HG02642 (cell line): Measurements from ENCODE around the gene BCL2L14.
"Not testable (repeated sequence)": the region's sequence is repeated elsewhere in the genome, so short reads cannot be mapped to it uniquely, and the experiment has no call there.

Source experiments
- ATAC-seq: cut with Tn5 transposase; IDR thresholded peaks from one replicate; pipeline ENCODE4 v1.9.1; 2021; ENCODE audit warnings: mild to moderate bottlenecking; ENCODE audit not compliant: unreplicated experiment, poor library complexity

The BCL2L14 gene

GRCh38 chr12:12098691-12099015 is 27.9 kb downstream of the BCL2L14 start:
- ATAC-seq: no peak

- no peak for ATAC-seq
Observed at GRCh38 chr12:12099102-12099501, 28.4 kb downstream of the BCL2L14 start.

GRCh38 chr12:12107678-12108077 is 36.9 kb downstream of the BCL2L14 start:
- ATAC-seq: no peak

- ATAC-seq: no peak
Observed at GRCh38 chr12:12108441-12109058, 37.8 kb downstream of the BCL2L14 start.

GRCh38 chr12:12110923-12111555 is 40.3 kb downstream of the BCL2L14 start:
- not testable (repeated sequence) for ATAC-seq

- ATAC-seq: no peak
Observed at GRCh38 chr12:12115514-12115913, 44.8 kb downstream of the BCL2L14 start.

- ATAC-seq: no peak
Observed at GRCh38 chr12:12116677-12117076, 45.9 kb downstream of the BCL2L14 start.

GRCh38 chr12:12121061-12121460 is 50.3 kb downstream of the BCL2L14 start:
- no peak for ATAC-seq

- ATAC-seq: no peak
Observed at GRCh38 chr12:12123036-12123604, 52.4 kb downstream of the BCL2L14 start.

- ATAC-seq: no peak
Observed at GRCh38 chr12:12126551-12126950, 55.8 kb downstream of the BCL2L14 start.

- ATAC-seq: no peak
Observed at GRCh38 chr12:12127304-12127703, 56.6 kb downstream of the BCL2L14 start.

GRCh38 chr12:12128670-12129069 is 57.9 kb downstream of the BCL2L14 start:
- ATAC-seq: no peak

GRCh38 chr12:12133259-12133658 is 62.5 kb downstream of the BCL2L14 start:
- ATAC-seq: no peak

GRCh38 chr12:12133785-12134184 is 63.0 kb downstream of the BCL2L14 start:
- no peak for ATAC-seq

- no peak for ATAC-seq
Observed at GRCh38 chr12:12138203-12139154, 67.7 kb downstream of the BCL2L14 start.

GRCh38 chr12:12141000-12141399 is 70.3 kb downstream of the BCL2L14 start:
- ATAC-seq: no peak

- ATAC-seq: not testable (repeated sequence)
Observed at GRCh38 chr12:12144531-12144930, 73.8 kb downstream of the BCL2L14 start.

GRCh38 chr12:12147111-12147510 is 76.4 kb downstream of the BCL2L14 start:
- no peak for ATAC-seq
